SK-N-SH treated with all-trans-retinoic acid at 6 μM for 48 hours (cell line): ENCODE results near the gene CTNNA3.

Experiments used
- ATAC-seq: fragments of 200-7000 bp; cut with Tn5 transposase; 3 replicates; pipeline ENCODE4 v1.9.1; 2020; ENCODE audit warnings: mild to moderate bottlenecking, moderate library complexity
- ARNTL ChIP-seq: fragments of 450-650 bp; formaldehyde crosslinking; IDR thresholded peaks from 2 replicates; pipeline ENCODE4 v1.5.0; 2020; ENCODE audit warnings: low read depth, mild to moderate bottlenecking, moderate library complexity, borderline replicate concordance
- BACH2 ChIP-seq: fragments of 250-450 bp; sonication (Bioruptor Pico); IDR thresholded peaks from 2 replicates; pipeline ENCODE4 v1.9.0; 2021; ENCODE audit warnings: mild to moderate bottlenecking, borderline replicate concordance
- CSRNP3 ChIP-seq: fragments of 250-450 bp; sonication (Bioruptor Pico); IDR thresholded peaks from 2 replicates; pipeline ENCODE4 v1.5.1; 2021; ENCODE audit warnings: mild to moderate bottlenecking, moderate library complexity
- GLIS3 ChIP-seq: fragments of 250-450 bp; sonication (Bioruptor Pico); IDR thresholded peaks from 2 replicates; pipeline ENCODE4 v1.5.0; 2020; ENCODE audit warnings: mild to moderate bottlenecking, moderate library complexity
- ISL1 ChIP-seq: fragments of 250-450 bp; sonication (Bioruptor Pico); IDR thresholded peaks from 2 replicates; pipeline ENCODE4 v2.1.2; 2022; ENCODE audit warnings: mild to moderate bottlenecking, moderate library complexity
- OSR1 ChIP-seq: fragments of 250-450 bp; sonication (Bioruptor Pico); IDR thresholded peaks from 2 replicates; pipeline ENCODE4 v1.8.0; 2022; ENCODE audit warnings: moderate library complexity, mild to moderate bottlenecking, inconsistent platforms
- PPARA ChIP-seq: fragments of 250-450 bp; sonication (Bioruptor Pico); IDR thresholded peaks from 2 replicates; pipeline ENCODE4 v1.5.0; 2020; ENCODE audit warnings: mild to moderate bottlenecking, borderline replicate concordance
- RARB ChIP-seq: fragments of 250-450 bp; sonication (Bioruptor Pico); IDR thresholded peaks from 2 replicates; pipeline ENCODE4 v1.8.0; 2021; ENCODE audit warnings: mild to moderate bottlenecking, moderate library complexity
- TCF4 ChIP-seq: fragments of 250-450 bp; sonication (Bioruptor Pico); IDR thresholded peaks from 2 replicates; pipeline ENCODE4 v1.8.0; 2021; ENCODE audit warnings: mild to moderate bottlenecking, moderate library complexity, borderline replicate concordance
- TOX ChIP-seq: fragments of 250-450 bp; sonication (Bioruptor Pico); IDR thresholded peaks from 2 replicates; pipeline ENCODE4 v1.8.0; 2021; ENCODE audit warnings: mild to moderate bottlenecking, moderate library complexity, borderline replicate concordance
- ZC3H10 ChIP-seq: fragments of 250-450 bp; sonication (Bioruptor Pico); IDR thresholded peaks from 2 replicates; pipeline ENCODE4 v1.5.1; 2021; ENCODE audit warnings: mild to moderate bottlenecking, moderate library complexity
- ZNF70 ChIP-seq: fragments of 450-650 bp; formaldehyde crosslinking; IDR thresholded peaks from 2 replicates; pipeline ENCODE4 v1.5.0; 2020; ENCODE audit warnings: mild to moderate bottlenecking, moderate library complexity
- ZNF8 ChIP-seq: fragments of 450-650 bp; formaldehyde crosslinking; IDR thresholded peaks from 2 replicates; pipeline ENCODE4 v1.5.0; 2020; ENCODE audit warnings: mild to moderate bottlenecking, moderate library complexity
- TF ChIP-seq, protein P1 (sequence below): fragments of 250-450 bp; sonication (Bioruptor Pico); IDR thresholded peaks from 2 replicates; pipeline ENCODE4 v1.5.1; 2020; ENCODE audit warnings: low read depth, mild to moderate bottlenecking, moderate library complexity
- TF ChIP-seq, protein P2 (sequence below): fragments of 250-450 bp; sonication (Bioruptor Pico); IDR thresholded peaks from 2 replicates; pipeline ENCODE4 v1.5.0; 2020; ENCODE audit warnings: mild to moderate bottlenecking, moderate library complexity
- TF ChIP-seq, protein P3 (sequence below): fragments of 250-450 bp; sonication (Bioruptor Pico); IDR thresholded peaks from 2 replicates; pipeline ENCODE4 v1.8.0; 2021; ENCODE audit warnings: low read depth, mild to moderate bottlenecking, moderate library complexity, borderline replicate concordance

The CTNNA3 gene

DNA sequence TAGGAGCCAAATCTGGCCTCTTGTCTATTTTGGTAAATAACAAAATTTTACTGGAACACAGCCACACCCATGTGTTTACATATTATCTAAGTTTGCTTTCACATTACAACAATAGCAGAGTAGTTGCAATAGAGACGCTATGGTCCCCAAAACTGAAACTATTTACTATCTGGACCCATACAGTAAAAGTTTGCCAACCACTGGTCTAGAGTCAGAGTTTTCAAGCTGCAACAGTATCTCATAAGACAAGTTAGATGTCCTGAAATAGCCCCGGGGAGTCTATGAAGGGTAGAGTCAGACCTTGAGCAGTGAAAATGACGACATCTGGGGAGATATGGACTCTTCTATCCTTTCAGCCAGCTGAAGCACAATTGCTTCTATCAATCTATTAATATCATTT, 74.2 kb downstream of the CTNNA3 start (continued):
- TF ChIP-seq ZC3H10 (CRISPR knock-in tag) (no peak), ISL1 (CRISPR knock-in tag) (no peak)
- TF ChIP-seq, all 23 proteins: peak for 0

DNA sequence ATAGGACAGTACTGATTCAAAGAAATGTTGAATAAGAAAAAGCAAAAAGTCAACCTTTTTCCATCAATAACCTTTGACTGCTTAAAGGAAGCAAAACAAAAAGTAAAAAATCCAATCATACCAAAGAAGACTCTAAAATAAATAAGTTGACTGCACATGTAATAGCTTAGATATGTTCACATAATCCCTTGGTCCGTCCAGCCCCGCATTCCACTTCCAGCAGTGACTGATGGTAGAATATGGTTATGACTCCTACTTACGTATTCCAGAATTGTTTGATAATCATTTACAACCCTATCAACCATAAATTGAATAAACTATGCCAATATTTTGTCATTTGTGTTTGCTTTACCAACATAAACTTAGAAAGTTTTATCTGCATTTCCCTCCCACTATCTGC, 77.9 kb downstream of the CTNNA3 start:
- TF ChIP-seq TOX (CRISPR knock-in tag) (no peak), CSRNP3 (CRISPR knock-in tag) (no peak), BACH2 (CRISPR knock-in tag) (no peak), RARB (CRISPR knock-in tag) (no peak), ZNF70 (CRISPR knock-in tag) (no peak), GLIS3 (no peak), OSR1 (CRISPR knock-in tag) (no peak)
- TF ChIP-seq, protein P1, sequence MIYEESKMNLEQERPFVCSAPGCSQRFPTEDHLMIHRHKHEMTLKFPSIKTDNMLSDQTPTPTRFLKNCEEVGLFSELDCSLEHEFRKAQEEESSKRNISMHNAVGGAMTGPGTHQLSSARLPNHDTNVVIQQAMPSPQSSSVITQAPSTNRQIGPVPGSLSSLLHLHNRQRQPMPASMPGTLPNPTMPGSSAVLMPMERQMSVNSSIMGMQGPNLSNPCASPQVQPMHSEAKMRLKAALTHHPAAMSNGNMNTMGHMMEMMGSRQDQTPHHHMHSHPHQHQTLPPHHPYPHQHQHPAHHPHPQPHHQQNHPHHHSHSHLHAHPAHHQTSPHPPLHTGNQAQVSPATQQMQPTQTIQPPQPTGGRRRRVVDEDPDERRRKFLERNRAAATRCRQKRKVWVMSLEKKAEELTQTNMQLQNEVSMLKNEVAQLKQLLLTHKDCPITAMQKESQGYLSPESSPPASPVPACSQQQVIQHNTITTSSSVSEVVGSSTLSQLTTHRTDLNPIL (CRISPR knock-in tag): no peak
- TF ChIP-seq, protein P2, sequence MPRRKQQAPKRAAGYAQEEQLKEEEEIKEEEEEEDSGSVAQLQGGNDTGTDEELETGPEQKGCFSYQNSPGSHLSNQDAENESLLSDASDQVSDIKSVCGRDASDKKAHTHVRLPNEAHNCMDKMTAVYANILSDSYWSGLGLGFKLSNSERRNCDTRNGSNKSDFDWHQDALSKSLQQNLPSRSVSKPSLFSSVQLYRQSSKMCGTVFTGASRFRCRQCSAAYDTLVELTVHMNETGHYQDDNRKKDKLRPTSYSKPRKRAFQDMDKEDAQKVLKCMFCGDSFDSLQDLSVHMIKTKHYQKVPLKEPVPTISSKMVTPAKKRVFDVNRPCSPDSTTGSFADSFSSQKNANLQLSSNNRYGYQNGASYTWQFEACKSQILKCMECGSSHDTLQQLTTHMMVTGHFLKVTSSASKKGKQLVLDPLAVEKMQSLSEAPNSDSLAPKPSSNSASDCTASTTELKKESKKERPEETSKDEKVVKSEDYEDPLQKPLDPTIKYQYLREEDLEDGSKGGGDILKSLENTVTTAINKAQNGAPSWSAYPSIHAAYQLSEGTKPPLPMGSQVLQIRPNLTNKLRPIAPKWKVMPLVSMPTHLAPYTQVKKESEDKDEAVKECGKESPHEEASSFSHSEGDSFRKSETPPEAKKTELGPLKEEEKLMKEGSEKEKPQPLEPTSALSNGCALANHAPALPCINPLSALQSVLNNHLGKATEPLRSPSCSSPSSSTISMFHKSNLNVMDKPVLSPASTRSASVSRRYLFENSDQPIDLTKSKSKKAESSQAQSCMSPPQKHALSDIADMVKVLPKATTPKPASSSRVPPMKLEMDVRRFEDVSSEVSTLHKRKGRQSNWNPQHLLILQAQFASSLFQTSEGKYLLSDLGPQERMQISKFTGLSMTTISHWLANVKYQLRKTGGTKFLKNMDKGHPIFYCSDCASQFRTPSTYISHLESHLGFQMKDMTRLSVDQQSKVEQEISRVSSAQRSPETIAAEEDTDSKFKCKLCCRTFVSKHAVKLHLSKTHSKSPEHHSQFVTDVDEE (CRISPR knock-in tag): no peak
- ATAC-seq: no peak

DNA sequence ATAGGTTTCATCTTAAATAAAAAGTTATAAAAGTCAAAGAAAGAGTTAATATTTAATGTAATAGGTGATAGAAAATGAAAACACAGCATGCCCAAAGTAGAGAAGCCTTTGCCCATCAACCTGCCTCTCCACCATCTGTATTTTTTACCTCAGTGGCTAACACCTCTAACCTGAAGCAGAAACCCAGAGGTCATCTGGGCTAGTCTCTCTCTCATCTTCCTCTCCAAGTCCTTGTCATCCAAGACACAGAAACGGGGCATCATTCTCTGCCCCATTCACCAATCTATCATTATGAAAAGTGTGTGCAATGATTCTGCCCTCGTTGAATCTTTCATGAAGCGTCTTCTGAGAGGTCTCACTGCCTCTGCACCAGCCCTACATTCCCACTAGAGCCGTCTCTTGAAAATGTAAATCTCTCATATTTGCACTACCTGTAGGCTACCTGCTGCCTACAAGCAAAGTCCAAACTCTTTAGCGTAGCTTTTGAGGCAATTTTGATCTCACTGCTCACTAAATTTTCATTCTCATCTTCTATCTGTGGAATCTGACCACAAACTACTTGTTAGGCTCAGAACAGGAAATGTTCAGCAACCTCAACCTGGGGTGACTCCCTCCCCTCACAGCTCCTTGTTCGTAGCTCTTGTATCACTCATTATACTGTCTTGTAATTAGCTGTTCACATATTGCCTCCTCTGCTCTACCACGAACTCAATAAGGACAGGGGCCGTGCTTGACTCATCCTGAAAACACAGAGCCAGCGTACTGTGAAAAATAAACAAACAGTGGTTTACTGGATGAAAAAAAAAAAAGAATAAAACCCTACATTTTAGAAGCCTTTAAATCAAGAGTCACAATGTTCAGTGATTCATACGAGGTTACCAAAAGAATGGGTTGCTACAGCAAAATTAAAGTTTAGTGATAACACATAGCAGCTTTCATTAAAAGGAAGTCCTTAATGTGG, 83.1 kb downstream of the CTNNA3 start:
- TF ChIP-seq ZNF70 (CRISPR knock-in tag) (no peak), PPARA (CRISPR knock-in tag) (no peak), GLIS3 (no peak), TCF4 (CRISPR knock-in tag) (no peak), BACH2 (CRISPR knock-in tag) (no peak), ARNTL (CRISPR knock-in tag) (no peak), ISL1 (CRISPR knock-in tag) (no peak), ZNF8 (CRISPR knock-in tag) (no peak)
- TF ChIP-seq, protein P3, sequence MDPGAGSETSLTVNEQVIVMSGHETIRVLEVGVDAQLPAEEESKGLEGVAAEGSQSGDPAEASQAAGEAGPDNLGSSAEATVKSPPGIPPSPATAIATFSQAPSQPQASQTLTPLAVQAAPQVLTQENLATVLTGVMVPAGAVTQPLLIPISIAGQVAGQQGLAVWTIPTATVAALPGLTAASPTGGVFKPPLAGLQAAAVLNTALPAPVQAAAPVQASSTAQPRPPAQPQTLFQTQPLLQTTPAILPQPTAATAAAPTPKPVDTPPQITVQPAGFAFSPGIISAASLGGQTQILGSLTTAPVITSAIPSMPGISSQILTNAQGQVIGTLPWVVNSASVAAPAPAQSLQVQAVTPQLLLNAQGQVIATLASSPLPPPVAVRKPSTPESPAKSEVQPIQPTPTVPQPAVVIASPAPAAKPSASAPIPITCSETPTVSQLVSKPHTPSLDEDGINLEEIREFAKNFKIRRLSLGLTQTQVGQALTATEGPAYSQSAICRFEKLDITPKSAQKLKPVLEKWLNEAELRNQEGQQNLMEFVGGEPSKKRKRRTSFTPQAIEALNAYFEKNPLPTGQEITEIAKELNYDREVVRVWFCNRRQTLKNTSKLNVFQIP (CRISPR knock-in tag): no peak
- no peak for ATAC-seq

GRCh38 chr10:67612176-67612575, 83.8 kb downstream of the CTNNA3 start:
- no peak for ATAC-seq
- TF ChIP-seq, protein P3 (CRISPR knock-in tag): no peak
- no peak for TF ChIP-seq OSR1 (CRISPR knock-in tag)
